HG03039 (cell line): ENCODE data around the gene FHIT.

Source experiments
- ATAC-seq: cut with Tn5 transposase; IDR thresholded peaks from one replicate; pipeline ENCODE4 v1.9.1; 2021; ENCODE audit warnings: mild to moderate bottlenecking, moderate library complexity; ENCODE audit not compliant: unreplicated experiment

FHIT gene

DNA sequence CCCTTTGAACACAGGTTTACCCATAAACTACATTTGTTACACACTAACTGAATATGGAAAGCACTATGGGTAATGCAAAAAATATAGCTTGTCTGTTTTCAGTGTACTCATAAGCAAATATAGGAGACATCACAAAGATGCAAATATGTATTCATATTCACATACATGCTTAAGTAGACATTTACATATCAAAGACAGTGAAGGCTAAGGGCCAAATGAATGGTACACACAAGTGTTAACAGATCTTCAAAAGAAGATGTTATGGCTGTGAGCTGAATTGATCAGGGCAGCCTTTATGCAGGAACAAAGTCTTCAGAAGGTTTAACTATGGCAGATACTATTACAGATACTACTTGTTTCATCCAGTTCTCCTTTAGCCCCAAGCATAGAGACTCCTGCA is 384.1 kb downstream of the FHIT start:
- ATAC-seq = no peak

DNA sequence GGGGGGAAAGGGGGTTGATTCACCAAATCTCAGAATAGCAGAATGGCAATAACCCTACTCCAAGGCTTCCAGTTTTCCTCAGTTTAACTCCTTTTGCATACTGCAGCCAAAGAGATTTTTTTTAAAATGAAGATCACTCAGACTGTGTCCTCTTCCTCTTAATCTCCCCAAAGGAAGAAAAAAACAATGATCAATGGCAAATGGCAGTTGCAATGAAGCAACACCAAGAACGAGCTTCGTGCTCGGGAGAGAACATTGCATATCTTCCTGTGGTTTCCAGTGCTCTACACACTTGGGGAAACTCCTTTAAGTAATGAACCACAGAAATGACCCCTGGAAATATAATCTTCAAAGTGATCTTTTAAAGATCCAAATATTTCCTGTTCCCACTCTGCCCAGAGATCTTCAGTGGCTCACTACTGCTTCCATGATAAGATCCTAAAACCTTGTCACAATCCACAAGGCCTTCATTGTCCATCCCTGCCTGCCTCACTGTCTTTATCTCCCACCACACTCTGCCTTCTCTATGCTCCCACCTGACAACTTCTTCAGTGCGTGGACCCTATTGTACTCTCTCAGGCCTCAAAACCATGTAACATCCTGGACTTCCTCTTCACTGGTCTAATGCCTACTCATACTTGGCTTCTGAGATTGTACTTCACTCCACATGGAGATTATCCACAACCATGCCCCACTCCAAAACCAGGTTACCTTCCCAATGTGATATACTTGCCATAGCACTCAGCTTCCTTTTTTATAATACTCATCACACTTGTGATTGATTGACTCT is 394.8 kb downstream of the FHIT start:
- no peak for ATAC-seq

DNA sequence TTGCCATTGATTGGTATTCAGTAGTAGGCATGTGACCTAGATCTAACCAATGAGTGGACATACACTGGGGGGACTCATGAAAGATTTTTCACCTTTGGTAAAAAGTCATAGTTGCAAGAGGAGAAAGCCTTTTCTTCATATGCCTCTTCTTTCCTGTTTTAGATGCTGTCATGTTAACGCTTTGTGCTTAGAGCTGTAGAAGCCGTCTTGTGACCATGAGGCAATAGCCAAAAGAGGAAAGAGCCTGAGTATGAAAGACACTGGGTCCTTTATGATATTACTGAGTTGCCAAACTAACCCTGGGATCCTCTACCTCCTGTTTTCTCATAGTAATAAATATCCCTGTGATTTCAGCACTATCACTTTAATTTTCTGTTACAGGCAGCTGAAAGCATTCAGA is 396.0 kb downstream of the FHIT start:
- no peak for ATAC-seq

DNA sequence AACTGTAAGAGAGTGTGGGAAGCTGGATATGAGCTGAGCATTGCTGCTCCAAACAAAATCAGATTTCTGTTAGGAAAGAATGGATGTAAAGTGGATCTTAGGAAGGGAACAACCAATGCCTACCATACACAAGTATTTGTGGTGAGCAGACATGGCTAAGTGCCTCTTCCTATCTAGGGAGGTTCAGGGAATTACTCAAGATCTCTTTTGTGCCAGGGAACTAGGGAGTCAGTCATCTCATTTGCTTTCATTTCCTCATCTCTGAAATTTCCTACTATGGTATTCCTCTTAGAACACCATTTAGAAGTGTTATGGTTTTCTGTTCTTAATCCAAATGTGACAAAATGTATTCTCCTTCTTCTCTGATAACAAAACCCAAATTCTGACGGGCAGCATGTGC is 396.5 kb downstream of the FHIT start:
- ATAC-seq = no peak

DNA sequence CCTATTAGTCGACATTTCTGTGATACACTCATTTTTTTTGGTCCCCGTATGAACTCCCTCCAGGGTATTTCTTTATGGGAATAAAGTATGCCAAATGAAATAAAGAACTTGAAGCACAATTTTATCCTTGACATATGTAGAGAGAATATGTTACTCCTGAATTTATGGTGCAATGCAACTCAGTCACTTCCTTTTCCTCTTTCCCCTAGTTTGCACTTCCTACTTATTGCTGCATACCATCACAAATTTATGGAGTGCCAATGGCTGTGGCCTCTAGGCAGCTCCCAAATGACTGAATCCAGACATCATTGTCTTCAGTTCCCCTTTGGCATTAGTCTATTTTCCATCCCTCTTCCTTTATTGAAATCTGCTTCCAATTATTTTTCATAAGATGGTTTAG is 403.5 kb downstream of the FHIT start:
- no peak for ATAC-seq

DNA sequence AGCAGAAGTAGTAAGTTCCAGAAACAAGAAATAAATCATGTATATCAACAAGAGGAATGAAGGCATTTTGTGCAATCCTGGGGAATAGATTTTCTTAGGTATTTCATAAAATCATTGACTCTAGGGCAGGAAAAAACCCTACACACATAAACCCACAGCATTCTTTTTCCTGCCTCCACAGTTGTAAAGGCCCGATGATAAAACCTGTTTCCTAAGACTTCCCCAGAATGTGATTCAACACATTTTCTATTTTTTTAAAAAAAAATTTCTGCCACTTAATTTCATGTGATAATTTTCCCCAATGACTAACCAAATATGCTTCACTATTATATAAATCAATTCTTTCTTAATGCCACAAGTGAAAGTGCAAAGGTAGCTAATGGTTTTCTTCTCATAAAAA is 407.0 kb downstream of the FHIT start:
- no peak for ATAC-seq

DNA sequence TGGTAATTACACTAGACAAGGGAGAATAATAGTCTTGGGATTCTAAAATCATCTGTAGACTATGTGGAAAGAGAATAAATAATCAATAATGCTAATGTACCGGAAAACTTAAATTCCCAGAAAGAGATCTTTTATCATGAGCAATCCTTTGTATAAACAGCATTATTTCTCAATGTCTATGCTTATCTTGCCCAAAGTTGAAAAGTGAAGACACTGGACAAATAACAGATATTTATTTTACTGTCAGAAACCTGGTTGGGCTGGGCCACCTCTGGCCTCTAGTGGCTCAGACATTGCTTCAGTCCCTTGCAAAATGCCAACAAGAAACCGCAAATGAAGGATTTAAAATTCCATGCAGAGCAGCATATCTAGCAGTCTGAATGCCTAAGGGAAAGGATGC is 409.9 kb downstream of the FHIT start:
- ATAC-seq = no peak

DNA sequence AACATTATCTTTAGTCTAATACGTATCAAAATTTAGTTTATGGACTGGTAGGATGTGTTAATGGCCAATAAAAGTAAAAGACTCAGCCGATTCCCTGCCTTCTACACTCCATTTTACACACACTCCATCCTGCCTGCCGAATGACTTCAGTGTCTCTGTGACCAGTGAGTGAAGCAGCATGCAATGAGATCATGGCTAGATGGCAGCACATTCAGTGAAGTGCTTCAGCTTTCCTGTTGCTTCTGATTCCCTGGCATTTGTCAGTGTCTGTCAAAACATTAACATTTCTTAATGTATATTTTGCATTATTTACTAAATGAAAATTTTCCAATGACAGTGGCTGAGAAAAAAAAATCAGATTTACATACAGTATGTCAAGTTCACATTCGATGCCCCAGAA is 412.0 kb downstream of the FHIT start:
- no peak for ATAC-seq

DNA sequence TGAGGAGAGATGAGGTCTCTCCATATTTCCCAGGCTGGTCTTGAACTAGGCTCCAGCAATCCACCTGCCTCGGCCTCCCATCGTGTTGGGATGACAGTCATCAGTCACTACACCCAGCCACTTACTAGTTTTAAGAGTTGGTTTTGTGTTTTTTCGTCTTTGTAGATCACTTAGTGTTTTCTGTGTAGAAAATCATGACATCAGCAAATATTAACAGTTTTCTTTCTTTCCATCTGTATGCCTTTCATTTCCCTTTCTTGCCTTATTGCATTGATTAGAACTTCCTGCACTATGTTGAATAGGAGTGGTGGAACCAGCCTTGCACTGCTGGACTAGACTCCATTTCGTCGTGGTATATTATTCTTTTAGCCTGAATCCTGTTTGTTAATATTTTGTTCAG is 415.5 kb downstream of the FHIT start:
- ATAC-seq = no peak

DNA sequence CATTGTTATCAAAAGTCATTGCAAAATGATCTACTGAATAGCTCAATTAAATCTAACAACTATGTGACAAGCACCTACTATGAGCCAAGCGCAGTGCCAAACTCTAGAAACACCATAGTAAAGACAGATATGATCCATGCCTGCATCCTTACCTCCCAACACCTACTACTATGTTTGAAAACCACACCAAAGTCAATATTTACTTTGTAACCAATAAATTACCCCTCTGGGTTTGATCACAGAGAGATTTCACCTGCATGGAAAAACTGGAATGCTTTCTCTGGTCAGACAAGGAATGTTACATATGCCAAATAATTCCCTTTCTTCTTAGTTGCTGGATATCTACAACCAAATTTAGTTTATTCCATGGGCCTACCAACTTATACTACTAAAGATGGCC is 422.2 kb downstream of the FHIT start:
- no peak for ATAC-seq

DNA sequence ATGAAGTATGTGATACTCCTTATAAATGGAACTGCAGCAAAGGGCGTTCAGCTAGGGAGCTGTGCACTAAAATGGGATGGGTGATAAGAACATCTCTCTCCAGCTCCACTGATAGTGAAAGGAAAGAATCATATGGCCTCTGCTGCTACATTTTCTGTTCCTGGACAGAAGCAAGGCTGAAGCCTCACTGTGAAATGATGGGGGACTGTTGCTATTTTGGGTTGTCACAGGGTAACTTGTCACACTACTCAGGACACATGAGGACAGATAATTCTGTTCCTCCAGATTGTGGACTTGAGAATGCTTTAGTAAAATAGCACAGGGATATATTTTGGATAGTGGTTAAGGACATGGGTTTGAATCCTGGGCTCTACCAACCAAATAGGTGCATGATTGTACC is 423.6 kb downstream of the FHIT start:
- ATAC-seq = no peak

DNA sequence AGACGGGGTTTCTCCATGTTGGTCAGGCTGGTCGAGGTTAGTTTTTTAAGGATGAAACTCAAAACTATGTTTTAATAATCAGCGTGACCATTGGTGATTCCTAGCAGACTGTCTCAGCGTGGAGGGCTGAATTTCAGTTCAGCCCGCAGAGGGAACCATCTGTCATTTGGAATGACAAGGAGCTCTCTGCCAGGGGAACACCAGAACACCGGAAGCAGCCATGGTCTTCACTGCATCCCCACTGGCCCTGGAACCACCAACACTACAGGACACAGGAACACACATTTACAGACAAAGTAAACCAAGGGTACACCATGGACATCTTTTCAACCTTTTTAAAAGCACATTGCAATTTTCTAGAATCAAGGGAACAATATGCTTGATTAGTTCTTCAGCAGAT is 424.7 kb downstream of the FHIT start:
- ATAC-seq = no peak

DNA sequence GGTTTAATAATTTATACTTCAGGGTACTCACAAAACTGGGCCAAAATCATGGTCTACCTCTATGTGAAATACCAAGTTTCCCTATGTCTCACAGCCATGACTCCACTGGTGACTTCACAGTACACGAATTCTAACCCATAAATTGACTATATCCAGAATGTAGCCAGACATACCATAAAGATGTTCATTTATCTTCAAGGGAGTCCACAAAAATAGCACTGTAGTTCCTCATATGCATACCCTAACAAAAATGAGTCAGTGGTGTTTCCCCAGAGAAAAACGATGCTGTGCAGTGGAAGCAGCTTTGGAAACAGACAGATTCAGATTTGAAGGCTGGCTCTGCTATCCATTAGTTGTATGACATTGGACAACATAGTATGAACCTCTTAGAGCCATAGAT is 438.8 kb downstream of the FHIT start:
- ATAC-seq = peak; percentile 77

DNA sequence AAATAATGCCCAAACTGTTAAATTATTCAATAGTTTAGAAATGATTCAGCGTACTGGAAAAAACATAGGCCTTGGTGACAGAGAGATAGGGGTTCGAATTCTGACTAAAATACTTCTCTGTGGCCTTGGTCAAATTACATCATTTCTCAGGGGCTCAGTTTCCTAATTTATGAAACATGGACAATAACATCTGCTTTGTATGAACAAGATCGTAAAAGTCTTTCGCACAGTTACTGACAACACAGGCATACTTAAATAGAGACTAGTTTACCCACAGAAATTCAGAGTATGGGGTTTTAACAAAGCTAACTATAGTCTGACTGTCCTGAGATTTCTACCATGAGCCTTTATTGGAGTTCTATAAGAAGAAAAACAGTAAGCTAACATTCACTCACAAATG is 440.4 kb downstream of the FHIT start:
- no peak for ATAC-seq

DNA sequence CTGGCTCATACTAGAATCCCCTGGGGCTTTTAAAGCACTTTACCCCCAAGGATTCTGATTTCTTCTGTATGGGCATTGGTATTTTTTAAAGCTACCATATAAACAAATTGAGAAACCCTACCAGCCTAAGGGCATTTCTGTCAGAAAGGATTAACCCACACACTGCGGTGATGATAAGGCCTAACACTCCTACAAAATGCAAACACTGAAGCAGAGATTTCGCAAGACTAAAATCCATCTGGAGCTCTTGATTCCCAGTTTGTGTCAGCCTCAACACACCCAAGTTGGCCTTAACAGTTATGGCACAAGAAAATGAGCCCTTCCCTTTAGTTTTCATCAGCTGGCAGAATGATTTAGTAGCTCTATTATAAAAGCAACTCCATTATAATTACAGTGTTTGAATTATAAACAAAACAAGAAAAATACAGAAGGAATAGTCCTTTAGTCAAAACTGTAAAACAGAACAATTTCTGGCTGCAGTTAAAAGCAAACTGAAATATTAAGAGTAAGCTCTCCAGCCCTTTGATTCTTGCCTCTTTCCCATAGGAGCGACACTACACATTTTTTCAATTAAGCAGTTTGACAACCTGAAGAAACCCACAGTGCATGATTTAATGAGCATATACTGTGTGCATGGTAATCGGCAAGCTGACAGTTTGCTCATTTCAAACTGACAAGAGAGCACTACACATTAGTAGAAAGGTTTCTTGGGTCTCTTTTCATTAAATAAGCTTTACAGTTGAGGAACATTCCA is 441.2 kb downstream of the FHIT start:
- ATAC-seq = no peak

DNA sequence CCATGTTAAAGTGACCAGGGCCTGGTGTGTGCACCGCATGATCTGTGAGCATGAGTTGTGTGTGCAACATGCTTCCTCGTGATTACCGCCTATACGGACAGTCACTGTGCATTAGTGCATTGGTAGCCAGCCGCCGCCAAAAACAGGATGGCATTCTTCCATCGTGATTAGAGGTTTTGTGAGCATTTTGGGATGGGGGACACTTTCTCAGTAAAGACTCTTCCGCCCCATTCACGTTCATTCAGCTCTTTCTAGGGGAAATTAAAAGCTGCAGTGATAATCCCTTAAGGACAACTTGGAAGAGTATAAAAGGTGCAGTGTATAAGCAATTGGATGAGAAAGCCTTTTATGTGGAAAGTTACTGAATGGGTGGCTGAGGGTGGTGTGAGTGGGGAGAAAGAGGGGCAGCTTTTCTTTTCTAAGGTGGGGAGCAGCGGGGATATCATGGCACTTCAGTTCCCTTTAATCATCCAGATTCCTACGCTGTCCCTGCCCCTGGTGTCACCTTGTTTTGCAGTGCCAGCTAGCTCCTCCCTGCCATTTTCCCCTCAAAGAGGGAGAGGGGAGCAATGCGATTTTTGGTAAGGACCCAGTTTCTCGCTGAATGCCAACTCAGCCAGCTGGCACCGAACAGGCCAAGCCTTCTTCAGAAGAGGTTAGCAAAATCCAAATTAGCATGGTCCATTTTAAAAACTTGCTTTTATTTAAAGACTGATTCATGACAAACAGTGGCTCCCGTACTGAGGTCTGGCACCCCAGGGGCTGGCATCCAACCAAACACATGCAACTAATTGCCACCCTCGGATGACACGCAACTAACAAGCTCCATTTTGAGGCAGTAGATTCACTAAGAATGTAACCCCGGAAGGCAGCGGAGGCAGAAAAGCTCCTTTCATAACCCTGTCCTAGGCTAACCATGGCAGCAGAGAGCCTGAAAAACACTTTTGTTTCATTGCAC is 447.8 kb downstream of the FHIT start:
- no peak for ATAC-seq

DNA sequence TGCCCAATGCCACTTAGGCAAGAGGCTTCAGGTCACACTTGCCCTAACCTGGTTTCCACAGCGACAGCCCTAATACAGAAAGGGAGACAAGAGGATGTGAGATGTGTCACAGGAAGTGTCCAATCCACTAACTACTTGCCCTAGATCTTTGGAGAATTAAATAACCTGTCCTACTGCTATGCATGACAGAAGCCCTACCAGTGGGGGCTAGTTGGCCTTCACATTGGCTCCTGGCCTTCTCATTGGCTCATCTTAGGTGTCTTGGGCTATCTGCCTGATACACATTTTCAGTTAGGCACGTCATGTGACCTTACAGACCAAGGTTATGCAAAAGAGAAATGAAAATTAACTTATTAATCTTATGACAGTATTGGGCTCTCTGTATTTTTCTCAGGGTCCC is 449.9 kb downstream of the FHIT start:
- no peak for ATAC-seq

DNA sequence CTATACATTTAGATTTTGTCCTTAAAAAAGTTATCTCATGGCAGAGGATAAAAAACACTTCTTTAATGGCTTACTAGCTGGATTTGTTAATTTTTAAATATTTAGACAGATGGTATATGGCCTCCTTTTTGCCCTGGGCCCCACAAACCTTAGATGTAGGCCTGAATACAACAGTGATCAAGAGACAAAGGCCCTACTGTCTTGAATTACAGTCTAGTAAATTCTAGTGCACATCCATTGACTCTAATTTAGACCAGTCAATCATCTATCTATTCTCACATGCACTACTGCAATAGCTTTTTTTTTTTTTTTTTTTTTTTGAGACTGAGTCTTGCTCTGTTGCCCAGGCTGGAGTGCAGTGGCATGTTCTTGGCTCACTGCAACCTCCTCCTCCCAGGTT is 452.8 kb downstream of the FHIT start:
- ATAC-seq = no peak

DNA sequence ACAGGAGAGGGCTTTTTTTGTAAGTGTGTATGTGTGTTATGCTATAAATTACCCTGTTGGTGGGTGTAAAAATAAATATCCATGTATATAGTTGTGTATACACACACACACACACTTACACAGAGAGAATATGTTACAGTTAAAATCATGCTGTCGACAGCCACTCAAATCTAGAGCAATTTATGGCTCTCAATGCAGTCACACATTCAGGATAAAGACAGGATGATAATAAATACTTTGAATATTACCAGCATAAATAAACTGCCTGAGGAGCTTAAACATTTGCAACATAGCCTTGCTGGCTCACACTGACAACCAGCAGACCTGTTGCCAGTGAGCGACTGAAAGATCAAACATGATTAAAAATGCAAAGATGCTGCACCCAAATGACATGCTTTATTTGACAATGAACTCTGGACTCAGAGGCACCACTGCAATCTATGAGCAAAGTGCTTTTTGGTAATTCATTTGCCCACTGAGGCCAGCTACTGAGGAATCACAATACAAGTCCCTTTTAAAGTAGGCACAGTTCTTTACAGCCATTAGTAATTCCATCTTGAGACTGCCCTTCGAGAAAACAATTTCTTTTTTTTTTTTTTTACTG is 458.9 kb downstream of the FHIT start:
- no peak for ATAC-seq

DNA sequence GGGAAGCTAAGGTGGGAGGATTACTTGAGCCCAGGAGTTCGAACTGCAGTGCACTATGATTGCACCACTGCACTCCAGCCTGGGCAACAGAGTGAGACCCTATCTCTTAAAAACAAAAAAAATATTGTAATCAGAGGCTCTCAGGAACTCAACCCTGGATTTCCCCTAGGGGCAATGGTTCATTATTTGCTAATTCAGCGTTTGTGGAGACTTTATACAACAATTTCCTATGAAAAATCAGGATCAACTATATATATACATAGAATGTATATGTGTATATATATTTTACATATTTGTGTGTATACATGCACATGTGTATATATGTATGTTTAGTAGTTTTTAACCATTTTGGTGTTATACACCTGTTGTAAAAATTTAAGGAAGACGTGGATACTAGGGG is 463.1 kb downstream of the FHIT start:
- no peak for ATAC-seq

DNA sequence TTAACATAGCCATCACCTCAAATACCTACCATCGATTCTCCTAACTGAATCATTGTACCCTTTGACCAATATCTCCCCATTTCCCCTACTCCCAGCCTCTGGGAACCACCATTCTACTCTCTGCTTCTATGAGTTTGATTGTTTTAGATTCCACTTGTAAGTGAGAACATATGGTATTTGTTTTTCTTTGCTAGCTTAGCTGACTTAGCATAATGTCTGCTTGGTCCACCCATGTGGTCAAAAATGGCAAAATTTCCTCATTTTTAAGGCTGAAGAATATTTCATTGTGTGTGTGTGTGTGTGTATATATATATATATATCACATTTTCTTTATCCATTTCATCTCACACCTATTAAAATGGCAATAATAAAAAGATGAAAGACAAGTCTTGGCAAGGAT is 469.3 kb downstream of the FHIT start:
- no peak for ATAC-seq
